H1 (cell line): ENCODE measurements around the gene IGLL1. TPM values are rescaled to one million over a fixed set of nuclear protein-coding genes. Genes with fewer than 3 reads are reported as not detected.

ENCODE experiments used
- CBX5 ChIP-seq: fragments of 300-800, 300-1000 bp; sonication (generic); IDR thresholded peaks from 2 replicates; pipeline ENCODE4 v1.7.1; 2016; ENCODE audit warnings: antibody characterized with exemption, low read length, low read depth
- CTBP2 ChIP-seq: IDR thresholded peaks from 2 replicates; pipeline ENCODE4 v1.7.0; 2011; ENCODE audit warnings: borderline replicate concordance, mild to moderate bottlenecking, moderate library complexity, mixed read lengths, low read length; ENCODE audit not compliant: insufficient read depth, insufficient read length
- MAX ChIP-seq: IDR thresholded peaks from 2 replicates; pipeline ENCODE4 v1.6.1; 2012; ENCODE audit warnings: inconsistent platforms
- RAD21 ChIP-seq, 2 experiments: IDR thresholded peaks in 1 of 2; conservative IDR thresholded peaks in 1 of 2; 2 replicates each; pipeline ENCODE4 v1.6.1; 2011; ENCODE audit warnings: low read depth in 2 of 2, low read length in 2 of 2, improper control_type of control experiment in 1 of 2, inconsistent platforms in 1 of 2, mild to moderate bottlenecking in 1 of 2, moderate library complexity in 1 of 2
- RBBP5 ChIP-seq: IDR thresholded peaks from 2 replicates; pipeline ENCODE4 v1.7.1; 2012; ENCODE audit warnings: low read depth, mild to moderate bottlenecking, inconsistent platforms, low read length, moderate library complexity, borderline replicate concordance
- RFX5 ChIP-seq: IDR thresholded peaks from 2 replicates; pipeline ENCODE4 v1.6.1; 2011; ENCODE audit warnings: low read depth, low read length, improper control_type of control experiment, borderline replicate concordance
- TEAD4 ChIP-seq: IDR thresholded peaks from 2 replicates; pipeline ENCODE4 v1.6.1; 2012; ENCODE audit warnings: low read depth, low read length, inconsistent platforms, mixed read lengths
- polyA plus RNA-seq, 7 experiments: library from polyadenylated mRNA; depleted of rRNA in 3 of 7; stranded (reverse) in 5 of 7; unstranded in 2 of 7; fragments of >200 nt in 5 of 7; fragments of 200-250 nt in 2 of 7; gene quantifications; 1 replicate in 5 of 7; 2 replicates in 1 of 7; 4 replicates in 1 of 7; pipeline versions ENCODE4 v1.2.1 to v1.2.3, GENCODE V29; 2011 to 2013; ENCODE audit warnings: missing spikeins in 2 of 7, mixed read lengths in 2 of 7
- total RNA-seq: library from RNA; stranded (reverse); fragmentation: NEBNext Ultra II Directional; extraction: Animal tissue kit (Norgen Biotek cat#: 25700); gene quantifications from 2 replicates; pipeline ENCODE4 v1.2.1, GENCODE V29; 2021

IGLL1 gene
- total and polyA plus RNA-seq, 2 of the 8 experiments (the other 6 are each of a cell fraction or from before 2014, with no cell fraction given) = not detected

- TF ChIP-seq RAD21 (IDR thresholded peaks at IDR 0.05 in 1 of 2, conservative IDR thresholded peaks at IDR 0.05 in 1 of 2; ENCODE audit: low read depth in 2 of 2, low read length in 2 of 2) (peak; percentile 52 to 56), CBX5 (no peak), CTBP2 (no peak), MAX (0 out of 2 replicates have a peak, but pooled peaks have one; percentile 19), RFX5 (no peak), TEAD4 (no peak), RBBP5 (0 out of 2 replicates have a peak, but pooled peaks have one; percentile 49)
Measured at GRCh38 chr22:23533328-23533762, 46.7 kb downstream of the IGLL1 start (continued).
